Osteocyte (in vitro differentiated cells): Measurements from ENCODE around the gene SPAG16. TPM values are rescaled to one million over a fixed set of nuclear protein-coding genes. Genes with fewer than 3 reads are reported as not detected.

Experiments used
- DNase-seq: peaks from one replicate; pipeline ENCODE4 v3.0.0; 2021; ENCODE audit warnings: mixed read lengths; ENCODE audit not compliant: unreplicated experiment; ENCODE audit errors: extremely low spot score
- H3K27ac Mint-ChIP-seq: one replicate; pipeline ENCODE4 v1.8.0; 2021; ENCODE audit warnings: mild to moderate bottlenecking, mixed read lengths; ENCODE audit not compliant: unreplicated experiment
- H3K27me3 Mint-ChIP-seq: one replicate; pipeline ENCODE4 v1.8.0; 2021; ENCODE audit warnings: mixed read lengths; ENCODE audit not compliant: unreplicated experiment
- H3K36me3 Mint-ChIP-seq: one replicate; pipeline ENCODE4 v1.8.0; 2021; ENCODE audit warnings: mixed read lengths; ENCODE audit not compliant: unreplicated experiment
- H3K4me1 Mint-ChIP-seq: one replicate; pipeline ENCODE4 v1.8.0; 2021; ENCODE audit warnings: mixed read lengths; ENCODE audit not compliant: unreplicated experiment
- H3K4me3 Mint-ChIP-seq: one replicate; pipeline ENCODE4 v1.8.0; 2021; ENCODE audit warnings: mild to moderate bottlenecking, moderate library complexity, mixed read lengths; ENCODE audit not compliant: unreplicated experiment
- H3K9me3 Mint-ChIP-seq: one replicate; pipeline ENCODE4 v1.8.0; 2021; ENCODE audit warnings: mixed read lengths; ENCODE audit not compliant: unreplicated experiment
- CTCF ChIP-seq: fragments of 200-600 bp; sonication (generic); IDR thresholded peaks from 2 replicates; pipeline ENCODE4 v1.5.0; 2021; ENCODE audit warnings: antibody characterized with exemption, mild to moderate bottlenecking, moderate library complexity
- total RNA-seq: library from RNA; stranded (reverse); gene quantifications from 2 replicates; pipeline ENCODE4 v1.2.1, GENCODE V29; 2021

Gene SPAG16
- total RNA-seq, 1 donor from 2014 or later: 20.7 TPM

- H3K36me3 Mint-ChIP-seq: no peaks in the 10 kb centered on the region
- H3K9me3 Mint-ChIP-seq: no peaks in the 10 kb centered on the region
- H3K4me1 Mint-ChIP-seq: no peaks in the 10 kb centered on the region
- no peak overlapping the region for H3K27ac Mint-ChIP-seq
- no peak overlapping the region for H3K4me3 Mint-ChIP-seq
- TF ChIP-seq CTCF: no peak
- no peaks in the 10 kb centered on the region for H3K27me3 Mint-ChIP-seq
- DNase-seq: no peak
Observed at GRCh38 chr2:214341646-214342045, 1057.4 kb downstream of the SPAG16 start.

- no peak for TF ChIP-seq CTCF
- H3K27ac Mint-ChIP-seq: no peak overlapping the region
- no peak for DNase-seq
Observed at GRCh38 chr2:214358506-214358905, 1074.2 kb downstream of the SPAG16 start.

GRCh38 chr2:214361116-214361515, 1076.9 kb downstream of the SPAG16 start:
- Mint-ChIP-seq H3K4me3 (no peak overlapping the region), H3K9me3 (peaks cover 15% of the 10 kb centered on the region), H3K4me1 (no peaks in the 10 kb centered on the region), H3K27ac (no peak overlapping the region), H3K36me3 (no peaks in the 10 kb centered on the region), H3K27me3 (peaks cover 4% of the 10 kb centered on the region)
- DNase-seq: no peak
- TF ChIP-seq CTCF: no peak

More at GRCh38 chr2:214358506-214358905, 1074.2 kb downstream of the SPAG16 start:
- Mint-ChIP-seq H3K27me3 (peaks cover 4% of the 10 kb centered on the region), H3K4me3 (no peak overlapping the region), H3K9me3 (peaks cover 15% of the 10 kb centered on the region), H3K36me3 (no peaks in the 10 kb centered on the region), H3K4me1 (no peaks in the 10 kb centered on the region)

- no peak for DNase-seq
- no peak overlapping the region for H3K27ac Mint-ChIP-seq
- no peak for TF ChIP-seq CTCF
- peaks cover 2% of the 10 kb centered on the region for H3K4me1 Mint-ChIP-seq
- H3K9me3 Mint-ChIP-seq: no peaks in the 10 kb centered on the region
- H3K4me3 Mint-ChIP-seq: no peak overlapping the region
- H3K36me3 Mint-ChIP-seq: no peaks in the 10 kb centered on the region
- peaks cover 4% of the 10 kb centered on the region for H3K27me3 Mint-ChIP-seq
Observed at GRCh38 chr2:214365549-214365948, 1081.3 kb downstream of the SPAG16 start.

GRCh38 chr2:214367171-214367570, 1082.9 kb downstream of the SPAG16 start:
- no peak overlapping the region for H3K4me3 Mint-ChIP-seq
- no peak for DNase-seq
- peaks cover 2% of the 10 kb centered on the region for H3K4me1 Mint-ChIP-seq
- H3K9me3 Mint-ChIP-seq: no peaks in the 10 kb centered on the region
- no peak for TF ChIP-seq CTCF
- peaks cover 4% of the 10 kb centered on the region for H3K27me3 Mint-ChIP-seq
- no peak overlapping the region for H3K27ac Mint-ChIP-seq
- no peaks in the 10 kb centered on the region for H3K36me3 Mint-ChIP-seq
